OCI-LY3 (cell line): ENCODE results near the gene FMNL2.

Source experiments
- H2AFZ ChIP-seq: fragments of 200-600, 300-600 bp; shearing (Covaris generic); 2 replicates; pipeline ENCODE4 v1.6.0; 2014; ENCODE audit warnings: antibody characterized with exemption, low read depth, low read length
- H3K27ac ChIP-seq: fragments of 200-600, 300-600 bp; sonication (generic); 2 replicates; pipeline ENCODE4 v1.5.1; 2014; ENCODE audit warnings: mild to moderate bottlenecking, low read length, moderate library complexity, mixed read lengths
- H3K27me3 ChIP-seq: fragments of 200-600, 300-600 bp; sonication (generic); 2 replicates; pipeline ENCODE4 v1.6.1; 2014; ENCODE audit warnings: low read depth, low read length, mixed read lengths
- H3K36me3 ChIP-seq: fragments of 200-600, 300-600 bp; sonication (generic); replicated peaks from 2 replicates; pipeline ENCODE3; 2014; ENCODE audit warnings: low read depth, low read length, mixed read lengths
- H3K4me1 ChIP-seq: fragments of 300-600, 200-600 bp; sonication (generic); 2 replicates; pipeline ENCODE4 v1.6.1; 2014; ENCODE audit warnings: low read length, mixed read lengths
- H3K4me2 ChIP-seq: fragments of 200-600, 300-600 bp; sonication (generic); 2 replicates; pipeline ENCODE4 v1.6.1; 2014; ENCODE audit warnings: low read length, mixed read lengths
- H3K4me3 ChIP-seq: fragments of 300-600, 200-600 bp; sonication (generic); 2 replicates; pipeline ENCODE4 v1.5.1; 2014; ENCODE audit warnings: antibody characterized with exemption, mild to moderate bottlenecking, low read length, moderate library complexity
- H3K79me2 ChIP-seq: fragments of 300-600, 200-600 bp; shearing (Covaris generic); 2 replicates; pipeline ENCODE4 v1.6.1; 2014; ENCODE audit warnings: mild to moderate bottlenecking, low read length, mixed read lengths
- H3K9ac ChIP-seq: fragments of 300-600, 200-600 bp; shearing (Covaris generic); 2 replicates; pipeline ENCODE4 v1.6.0; 2014; ENCODE audit warnings: mild to moderate bottlenecking, low read length, moderate library complexity
- H3K9me3 ChIP-seq: fragments of 200-600, 300-600 bp; shearing (Covaris generic); 2 replicates; pipeline ENCODE4 v1.6.1; 2014; ENCODE audit warnings: low read length, mixed read lengths; ENCODE audit not compliant: insufficient read depth
- H4K20me1 ChIP-seq: fragments of 200-600, 300-600 bp; sonication (generic); 2 replicates; pipeline ENCODE4 v1.6.1; 2016; ENCODE audit warnings: low read length, mixed read lengths; ENCODE audit not compliant: insufficient read depth
- CTCF ChIP-seq: fragments of 200-600, 300-600 bp; sonication (generic); IDR thresholded peaks from 2 replicates; pipeline ENCODE4 v1.5.1; 2014; ENCODE audit warnings: antibody characterized with exemption, low read length, low read depth
- EZH2phosphoT487 ChIP-seq: fragments of 200-600 bp; shearing (Covaris generic); IDR thresholded peaks from 2 replicates; pipeline ENCODE4 v1.6.1; 2018; ENCODE audit warnings: antibody characterized with exemption, mixed run types, low read depth

Gene FMNL2

GRCh38 chr2:152578573-152578972 lies 243.6 kb downstream of the FMNL2 start:
- Histone ChIP-seq H3K79me2 (no peaks in the 10 kb centered on the region), H4K20me1 (no peaks in the 10 kb centered on the region), H3K36me3 (no peaks in the 10 kb centered on the region), H3K4me2 (no peak overlapping the region), H3K4me1 (peaks cover 1% of the 10 kb centered on the region; the same call in 1 of the 2 replicates), H2AFZ (no peak overlapping the region), H3K4me3 (no peak overlapping the region), H3K9me3 (no peaks in the 10 kb centered on the region), H3K27ac (no peak overlapping the region), H3K9ac (no peak overlapping the region), H3K27me3 (no peaks in the 10 kb centered on the region)
- TF ChIP-seq CTCF: no peak
- no peak for TF ChIP-seq EZH2phosphoT487

GRCh38 chr2:152580714-152581113 lies 245.7 kb downstream of the FMNL2 start:
- Histone ChIP-seq H3K36me3 (no peaks in the 10 kb centered on the region), H4K20me1 (no peaks in the 10 kb centered on the region), H3K27me3 (no peaks in the 10 kb centered on the region), H3K9me3 (no peaks in the 10 kb centered on the region), H3K79me2 (no peaks in the 10 kb centered on the region), H3K4me2 (no peak overlapping the region), H3K4me1 (no peaks in the 10 kb centered on the region), H3K4me3 (no peak overlapping the region), H3K27ac (no peak overlapping the region), H3K9ac (no peak overlapping the region), H2AFZ (no peak overlapping the region)
- TF ChIP-seq CTCF (no peak), EZH2phosphoT487 (no peak)

GRCh38 chr2:152581360-152581759 lies 246.4 kb downstream of the FMNL2 start:
- Histone ChIP-seq H2AFZ (no peak overlapping the region), H3K4me2 (no peak overlapping the region), H3K79me2 (no peaks in the 10 kb centered on the region), H3K9ac (no peak overlapping the region), H3K4me3 (no peak overlapping the region), H4K20me1 (no peaks in the 10 kb centered on the region), H3K36me3 (no peaks in the 10 kb centered on the region), H3K4me1 (no peaks in the 10 kb centered on the region), H3K9me3 (no peaks in the 10 kb centered on the region), H3K27ac (no peak overlapping the region), H3K27me3 (no peaks in the 10 kb centered on the region)
- TF ChIP-seq EZH2phosphoT487 (no peak), CTCF (no peak)

GRCh38 chr2:152582081-152582480 lies 247.1 kb downstream of the FMNL2 start:
- Histone ChIP-seq H3K4me2 (no peak overlapping the region), H3K27me3 (no peaks in the 10 kb centered on the region), H3K9ac (no peak overlapping the region), H3K36me3 (no peaks in the 10 kb centered on the region), H3K9me3 (no peaks in the 10 kb centered on the region), H4K20me1 (no peaks in the 10 kb centered on the region), H3K27ac (no peak overlapping the region), H3K79me2 (no peaks in the 10 kb centered on the region), H3K4me3 (no peak overlapping the region), H2AFZ (no peak overlapping the region), H3K4me1 (no peaks in the 10 kb centered on the region)
- TF ChIP-seq EZH2phosphoT487 (no peak), CTCF (no peak)
